ENCODE results near the gene RFTN1. TPM values are rescaled to one million over a fixed set of nuclear protein-coding genes. Genes with fewer than 3 reads are reported as not detected.

RFTN1 gene
- total and polyA plus RNA-seq, 2 donors (not counting 3 experiments of a cell fraction or from before 2014, with no cell fraction given) = 40.3 to 43.3 TPM

- Histone ChIP-seq H3K27ac (ENCODE audit: insufficient read depth, low read depth, low read length) (peak overlapping the region; percentile 87), H2AFZ (ENCODE audit: low read depth, low read length) (no peak overlapping the region), H3K9me3 (replicated peaks; ENCODE audit: control insufficient read depth, insufficient read depth, low read length) (no peaks in the 10 kb centered on the region), H3K9ac (replicated peaks; ENCODE audit: extremely low read depth, insufficient read depth, low read length) (peak overlapping the region; percentile 68), H3K36me3 (ENCODE audit: control insufficient read depth in 2 of 2, extremely low read depth in 1 of 2, insufficient read depth in 2 of 2, low read length in 2 of 2) (no peaks in the 10 kb centered on the region), H4K20me1 (replicated peaks; ENCODE audit: control insufficient read depth, extremely low read depth, insufficient read depth, low read length) (no peaks in the 10 kb centered on the region), H3K4me2 (ENCODE audit: insufficient read depth, low read length) (peak overlapping the region; percentile 94), H3K4me1 (ENCODE audit: control insufficient read depth, extremely low read depth, insufficient read depth, low read length) (peaks cover 65% of the 10 kb centered on the region), H3K79me2 (ENCODE audit: control insufficient read depth, insufficient read depth, low read length) (peaks cover 13% of the 10 kb centered on the region), H3K27me3 (ENCODE audit: control insufficient read depth in 2 of 2, insufficient read depth in 2 of 2, low read length in 2 of 2) (no peaks in the 10 kb centered on the region), H3K4me3 (replicated peaks in 1 of 3; ENCODE audit: insufficient read depth in 1 of 3, low read depth in 1 of 3, low read length in 3 of 3) (no peak overlapping the region), H3K9me1 (replicated peaks; ENCODE audit: control insufficient read depth, extremely low read depth, insufficient read depth, low read length) (no peaks in the 10 kb centered on the region)
- no peak for FAIRE-seq
- intact Hi-C loops (cut with micrococcal nuclease) (loop anchor here (5.0 kb wide), 2 partner anchors 415 to 845 kb away; no protein-coding TSS in a partner anchor), dilution Hi-C loops (cut with MboI; ENCODE audit: extremely low pct_ligation_motif_present, low sequenced_read_pairs) (no loop called here)
- ChIA-PET POLR2A (interaction anchor here (0.7 kb wide), 1 partner anchor 206 kb away, joined by 3 read pairs; no protein-coding TSS in a partner anchor), CTCF (interaction anchor here (1.0 to 1.9 kb wide), 6 partner anchors 13 to 214 kb away, joined by 3 to 8 read pairs (median 4); no protein-coding TSS in a partner anchor)
- no peak for DNase-seq (ENCODE audit: low read depth, low spot score)
- TF ChIP-seq EZH2 (IDR thresholded peaks at IDR 0.05; ENCODE audit: borderline replicate concordance, low read depth, low read length, severe bottlenecking) (no peak), JUN (IDR thresholded peaks at IDR 0.05; ENCODE audit: borderline replicate concordance, insufficient read depth, insufficient read length, low read depth) (no peak), GATA2 (IDR thresholded peaks at IDR 0.05; ENCODE audit: insufficient read depth, insufficient read length, low read depth, low read length) (no peak), FOS (IDR thresholded peaks at IDR 0.05; ENCODE audit: borderline replicate concordance, insufficient read depth, low read length) (no peak)
- no TSS peak for BruUV-seq (replicated peaks)
These were observed 31.2 kb downstream of the RFTN1 start for GRCh38 chr3:16482194-16482769.

GRCh38 chr3:16481546-16481897 lies 32.0 kb downstream of the RFTN1 start:
- peaks cover 72% of the 10 kb centered on the region for H3K4me1 ChIP-seq (ENCODE audit: control insufficient read depth, extremely low read depth, insufficient read depth, low read length)
- H3K4me2 ChIP-seq (ENCODE audit: insufficient read depth, low read length) = peak overlapping the region; percentile 94

More at GRCh38 chr3:16481546-16481897, 32.0 kb downstream of the RFTN1 start:
- ChIA-PET CTCF (interaction anchor here (0.8 to 1.9 kb wide), 8 partner anchors 13 to 213 kb away, joined by 3 to 8 read pairs (median 4); no protein-coding TSS in a partner anchor), POLR2A (no interaction called here)
- Histone ChIP-seq H2AFZ (ENCODE audit: low read depth, low read length) (no peak overlapping the region), H3K9me1 (replicated peaks; ENCODE audit: control insufficient read depth, extremely low read depth, insufficient read depth, low read length) (no peaks in the 10 kb centered on the region), H3K27ac (ENCODE audit: insufficient read depth, low read depth, low read length) (peak overlapping the region; percentile 87), H3K4me3 (replicated peaks in 1 of 3; ENCODE audit: insufficient read depth in 1 of 3, low read depth in 1 of 3, low read length in 3 of 3) (peak overlapping the region in 1 of 3 experiments; percentile 49), H3K27me3 (ENCODE audit: control insufficient read depth in 2 of 2, insufficient read depth in 2 of 2, low read length in 2 of 2) (no peaks in the 10 kb centered on the region), H3K9me3 (replicated peaks; ENCODE audit: control insufficient read depth, insufficient read depth, low read length) (no peaks in the 10 kb centered on the region), H3K36me3 (ENCODE audit: control insufficient read depth in 2 of 2, extremely low read depth in 1 of 2, insufficient read depth in 2 of 2, low read length in 2 of 2) (no peaks in the 10 kb centered on the region), H3K79me2 (ENCODE audit: control insufficient read depth, insufficient read depth, low read length) (peaks cover 13% of the 10 kb centered on the region), H3K9ac (replicated peaks; ENCODE audit: extremely low read depth, insufficient read depth, low read length) (peak overlapping the region; percentile 68), H4K20me1 (replicated peaks; ENCODE audit: control insufficient read depth, extremely low read depth, insufficient read depth, low read length) (no peaks in the 10 kb centered on the region)
- dilution Hi-C loops (cut with MboI; ENCODE audit: extremely low pct_ligation_motif_present, low sequenced_read_pairs) (no loop called here), intact Hi-C loops (cut with micrococcal nuclease) (loop anchor here (1.0 to 5.0 kb wide), 4 partner anchors 13 to 844 kb away; no protein-coding TSS in a partner anchor)
- no TSS peak for BruUV-seq (replicated peaks)
- TF ChIP-seq POLR2AphosphoS5 (IDR thresholded peaks at IDR 0.05; ENCODE audit: insufficient read depth, low read depth, low read length) (no peak), CTCF (IDR thresholded peaks at IDR 0.05; ENCODE audit: extremely low read depth in 1 of 2, insufficient read depth in 1 of 2, low read depth in 1 of 2, low read length in 2 of 2) (no peak), EZH2 (IDR thresholded peaks at IDR 0.05; ENCODE audit: borderline replicate concordance, low read depth, low read length, severe bottlenecking) (no peak), GATA2 (IDR thresholded peaks at IDR 0.05; ENCODE audit: insufficient read depth, insufficient read length, low read depth, low read length) (no peak), MAX (IDR thresholded peaks at IDR 0.05; ENCODE audit: insufficient read depth, insufficient read length) (no peak), FOS (IDR thresholded peaks at IDR 0.05; ENCODE audit: borderline replicate concordance, insufficient read depth, low read length) (no peak), POLR2A (IDR thresholded peaks at IDR 0.05; ENCODE audit: low read depth, low read length) (no peak), MYC (IDR thresholded peaks at IDR 0.05; ENCODE audit: low read depth, low read length) (no peak), JUN (IDR thresholded peaks at IDR 0.05; ENCODE audit: borderline replicate concordance, insufficient read depth, insufficient read length, low read depth) (no peak)
- FAIRE-seq (peak; percentile 28), DNase-seq (ENCODE audit: low read depth, low spot score) (no peak)
